PFSK-1 (cell line): ENCODE measurements around the gene RPRD2.

Experiments
- FOXP2 ChIP-seq: optimal IDR thresholded peaks from 2 replicates; pipeline ENCODE3; 2011; ENCODE audit warnings: borderline replicate concordance, control low read depth, inconsistent platforms; ENCODE audit not compliant: insufficient read depth; ENCODE audit errors: extremely low read length, extremely low read depth
- POLR2AphosphoS5 ChIP-seq: IDR thresholded peaks from 2 replicates; pipeline ENCODE4 v1.6.1; 2012; ENCODE audit warnings: low read depth, mild to moderate bottlenecking, control low read depth, low read length, moderate library complexity
- SIN3A ChIP-seq: IDR thresholded peaks from 2 replicates; pipeline ENCODE4 v1.6.1; 2012; ENCODE audit warnings: mild to moderate bottlenecking, low read length, moderate library complexity, borderline replicate concordance; ENCODE audit not compliant: insufficient read depth
- TAF1 ChIP-seq: IDR thresholded peaks from 2 replicates; pipeline ENCODE4 v1.6.1; 2012; ENCODE audit warnings: low read length, control low read depth, borderline replicate concordance; ENCODE audit not compliant: insufficient read depth
- TF ChIP-seq, protein P1 (sequence below), 2 experiments: IDR thresholded peaks; 2 replicates each; pipeline versions ENCODE4 v1.6.1 to v1.8.0; 2011 to 2012; ENCODE audit warnings: low read depth in 2 of 2, low read length in 2 of 2, control low read depth in 1 of 2, inconsistent platforms in 1 of 2, mild to moderate bottlenecking in 1 of 2, moderate library complexity in 1 of 2; ENCODE audit not compliant: insufficient read depth in 1 of 2

RPRD2 gene

DNA sequence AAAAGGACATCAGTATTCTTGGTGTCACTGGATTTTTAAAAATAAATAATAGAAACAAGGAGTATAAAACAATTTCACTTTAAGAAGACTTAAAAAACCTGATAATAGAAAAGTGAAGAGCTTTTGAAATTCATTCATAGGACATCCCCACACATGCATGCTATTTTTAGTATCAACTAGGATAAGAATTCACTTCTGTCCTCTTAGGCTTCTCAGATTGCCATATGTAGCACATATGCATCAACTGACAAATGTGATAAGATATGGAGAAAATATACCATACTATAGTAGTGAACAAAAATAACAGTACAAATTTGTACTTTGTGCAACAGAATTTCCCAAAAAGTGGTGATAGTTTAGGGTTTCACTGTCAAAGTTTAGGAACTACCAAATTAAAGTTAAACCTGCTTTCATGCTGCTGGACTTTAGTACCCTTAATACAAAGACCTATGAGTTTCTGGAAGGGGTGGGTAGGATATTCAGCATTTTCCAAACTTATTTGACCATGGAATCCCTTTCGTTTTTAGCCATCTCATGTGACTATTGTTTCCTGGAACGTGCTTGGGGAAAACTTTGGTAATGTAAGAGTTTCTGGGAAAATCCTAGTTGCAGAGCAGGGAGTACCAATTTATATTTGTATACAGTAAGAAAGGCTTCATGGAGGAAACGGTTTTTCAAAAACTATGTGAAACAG, 19.8 kb downstream of the RPRD2 start:
- TF ChIP-seq FOXP2 (no peak), TAF1 (no peak), SIN3A (no peak), POLR2AphosphoS5 (no peak)
- TF ChIP-seq, protein P1, sequence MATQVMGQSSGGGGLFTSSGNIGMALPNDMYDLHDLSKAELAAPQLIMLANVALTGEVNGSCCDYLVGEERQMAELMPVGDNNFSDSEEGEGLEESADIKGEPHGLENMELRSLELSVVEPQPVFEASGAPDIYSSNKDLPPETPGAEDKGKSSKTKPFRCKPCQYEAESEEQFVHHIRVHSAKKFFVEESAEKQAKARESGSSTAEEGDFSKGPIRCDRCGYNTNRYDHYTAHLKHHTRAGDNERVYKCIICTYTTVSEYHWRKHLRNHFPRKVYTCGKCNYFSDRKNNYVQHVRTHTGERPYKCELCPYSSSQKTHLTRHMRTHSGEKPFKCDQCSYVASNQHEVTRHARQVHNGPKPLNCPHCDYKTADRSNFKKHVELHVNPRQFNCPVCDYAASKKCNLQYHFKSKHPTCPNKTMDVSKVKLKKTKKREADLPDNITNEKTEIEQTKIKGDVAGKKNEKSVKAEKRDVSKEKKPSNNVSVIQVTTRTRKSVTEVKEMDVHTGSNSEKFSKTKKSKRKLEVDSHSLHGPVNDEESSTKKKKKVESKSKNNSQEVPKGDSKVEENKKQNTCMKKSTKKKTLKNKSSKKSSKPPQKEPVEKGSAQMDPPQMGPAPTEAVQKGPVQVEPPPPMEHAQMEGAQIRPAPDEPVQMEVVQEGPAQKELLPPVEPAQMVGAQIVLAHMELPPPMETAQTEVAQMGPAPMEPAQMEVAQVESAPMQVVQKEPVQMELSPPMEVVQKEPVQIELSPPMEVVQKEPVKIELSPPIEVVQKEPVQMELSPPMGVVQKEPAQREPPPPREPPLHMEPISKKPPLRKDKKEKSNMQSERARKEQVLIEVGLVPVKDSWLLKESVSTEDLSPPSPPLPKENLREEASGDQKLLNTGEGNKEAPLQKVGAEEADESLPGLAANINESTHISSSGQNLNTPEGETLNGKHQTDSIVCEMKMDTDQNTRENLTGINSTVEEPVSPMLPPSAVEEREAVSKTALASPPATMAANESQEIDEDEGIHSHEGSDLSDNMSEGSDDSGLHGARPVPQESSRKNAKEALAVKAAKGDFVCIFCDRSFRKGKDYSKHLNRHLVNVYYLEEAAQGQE (IDR thresholded peaks at IDR 0.05; ENCODE audit: insufficient read depth in 1 of 2, low read depth in 2 of 2, low read length in 2 of 2), result no peak

- TF ChIP-seq, protein P1 (IDR thresholded peaks at IDR 0.05; ENCODE audit: insufficient read depth in 1 of 2, low read depth in 2 of 2, low read length in 2 of 2), result no peak
- TF ChIP-seq SIN3A (no peak), TAF1 (no peak), POLR2AphosphoS5 (no peak), FOXP2 (no peak)
Observed at GRCh38 chr1:150385537-150386445, 21.8 kb downstream of the RPRD2 start.

DNA sequence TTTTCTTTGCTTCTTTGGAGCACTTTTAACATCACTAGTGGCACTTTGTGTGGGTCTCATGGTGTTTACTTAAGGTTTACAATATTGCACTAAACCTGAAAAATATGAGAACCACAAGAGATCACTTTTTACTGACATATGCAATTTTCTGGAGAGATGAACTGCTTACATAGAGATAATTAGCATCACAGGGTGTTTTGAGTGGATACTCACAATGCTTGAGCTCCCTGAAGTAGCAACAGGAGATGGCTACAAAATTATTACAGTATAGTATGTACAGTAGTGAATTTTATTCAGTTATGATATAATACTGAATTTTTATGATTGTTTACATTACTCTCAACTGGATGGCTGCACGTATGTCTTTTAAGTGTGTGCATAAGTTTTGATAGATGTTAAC, 22.6 kb downstream of the RPRD2 start:
- TF ChIP-seq SIN3A, result no peak
- TF ChIP-seq FOXP2, result no peak
- TF ChIP-seq POLR2AphosphoS5, result no peak
- TF ChIP-seq TAF1, result no peak
- TF ChIP-seq, protein P1 (IDR thresholded peaks at IDR 0.05; ENCODE audit: insufficient read depth in 1 of 2, low read depth in 2 of 2, low read length in 2 of 2), result no peak

GRCh38 chr1:150387200-150387599, 23.3 kb downstream of the RPRD2 start:
- no peak for TF ChIP-seq FOXP2
- no peak for TF ChIP-seq SIN3A
- TF ChIP-seq, protein P1 (IDR thresholded peaks at IDR 0.05; ENCODE audit: insufficient read depth in 1 of 2, low read depth in 2 of 2, low read length in 2 of 2), result no peak
